Activated CD4-positive, alpha-beta T cell treated with anti-CD3 and anti-CD28 coated beads, Interleukin-2, Interleukin-4, amounts not matched to agents 100 ng/mL and 50 ng/mL, durations not matched to agents 16 hours and 8 hours (primary cell): Measurements from ENCODE around the gene BCLAF3.

Experiments used
- DNase-seq: peaks from one replicate; pipeline ENCODE4 v3.0.0-alpha.2; 2020; ENCODE audit warnings: low spot score

Gene BCLAF3

DNA sequence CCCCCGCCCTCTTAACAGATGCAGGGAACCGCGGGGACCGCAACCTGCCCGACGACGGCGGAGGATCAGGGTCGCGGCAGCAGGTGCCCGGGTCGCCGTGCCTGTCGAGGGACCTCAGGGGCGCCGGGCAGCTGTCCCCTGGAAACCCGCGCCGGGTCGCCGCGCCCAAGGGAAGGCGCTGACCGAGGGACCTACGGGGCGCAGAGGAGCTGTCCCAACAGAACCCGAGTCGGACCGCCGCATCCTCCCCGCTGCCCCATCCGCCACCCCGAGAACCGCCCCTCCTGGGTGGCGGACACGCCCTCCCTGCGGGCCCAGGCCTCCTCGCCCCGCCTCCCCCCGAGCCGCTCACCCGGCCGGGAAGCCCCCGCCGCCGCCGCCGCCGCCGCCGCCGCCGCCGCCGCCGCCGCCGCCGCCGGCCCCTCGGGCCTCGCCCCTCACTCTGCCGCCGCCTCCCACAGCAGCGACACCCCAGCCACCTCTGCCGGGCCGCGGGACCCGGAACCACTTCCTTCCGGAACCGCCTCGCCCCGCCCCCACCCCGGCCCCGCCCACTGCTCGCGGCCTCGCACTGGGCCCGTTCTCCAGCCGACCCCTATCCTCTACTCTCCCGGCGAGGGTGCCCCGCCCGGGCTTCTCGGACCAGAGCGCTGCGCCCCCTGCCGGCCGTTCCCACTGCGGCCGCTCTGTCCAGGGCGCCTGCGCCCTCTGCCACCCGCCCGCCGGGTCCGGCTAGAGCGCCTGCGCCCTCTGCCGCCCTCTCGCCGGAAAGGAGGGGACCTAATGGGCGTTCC lies at the start of gene BCLAF3:
Gene BCLAF3, minus strand, starts transcription at position 506 of the 794 bp plus-strand sequence. CDS start 20,797 bp downstream, outside the sequence.
- peak; percentile 90 for DNase-seq

DNA sequence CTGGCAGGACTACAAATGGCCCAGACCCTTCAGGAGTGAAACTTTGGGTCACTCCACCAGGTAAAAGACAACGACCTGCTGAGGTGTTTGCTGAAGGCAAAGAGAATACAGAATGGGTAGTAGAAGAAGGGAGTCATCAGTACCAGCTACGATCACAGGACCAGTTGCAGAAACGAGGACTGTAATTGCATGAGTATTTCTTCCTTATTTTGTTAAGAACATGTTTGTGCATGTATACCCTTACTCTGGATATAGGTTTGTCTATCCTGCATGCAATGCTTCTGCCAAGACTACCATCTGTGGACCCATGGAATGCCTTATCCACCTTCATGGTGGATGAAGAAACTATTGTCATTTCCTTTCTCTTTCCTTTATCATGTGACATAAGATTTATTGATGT lies 48.1 kb upstream of the BCLAF3 start:
- DNase-seq = no peak

- DNase-seq = no peak
These were observed 46.3 kb upstream of the BCLAF3 start for GRCh38 chrX:20037186-20037585.

DNA sequence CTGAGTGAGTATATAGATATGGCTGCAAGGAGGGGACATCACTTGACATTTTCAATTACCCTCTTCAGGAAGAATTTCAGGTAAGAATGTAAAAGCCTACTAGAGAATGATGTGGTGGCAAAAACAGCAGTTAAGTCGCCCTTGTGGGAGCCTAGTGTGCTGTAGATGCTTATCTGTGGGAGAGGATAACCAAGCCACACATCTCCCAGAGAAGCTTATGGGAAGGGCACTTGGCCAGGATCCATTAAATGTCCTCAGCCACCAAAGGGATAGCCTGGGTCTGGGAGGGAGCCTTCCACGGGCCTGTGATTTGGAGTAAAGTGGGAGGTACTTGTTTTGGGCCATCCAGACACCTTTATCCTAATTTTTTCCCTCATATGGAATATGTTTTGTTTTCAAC lies 41.3 kb upstream of the BCLAF3 start:
- DNase-seq = no peak

DNA sequence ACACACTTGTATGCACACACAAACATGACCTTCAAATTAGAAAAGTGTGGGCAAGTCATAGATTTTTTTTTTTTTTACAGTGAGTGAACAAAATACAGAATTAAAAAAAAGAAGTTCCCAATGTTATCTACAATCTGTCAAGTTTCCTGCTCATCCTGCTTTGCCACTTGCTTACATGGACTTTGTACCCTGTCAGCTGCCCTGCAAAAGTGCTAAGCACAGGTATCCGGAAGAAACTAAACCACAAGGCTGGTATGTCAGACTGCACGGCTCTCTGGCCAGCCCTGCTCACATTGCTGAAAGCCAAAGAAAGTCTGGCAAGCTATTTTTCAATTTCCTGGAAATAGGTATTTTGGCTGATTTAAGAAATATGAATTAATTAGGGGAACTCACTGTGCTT lies 38.9 kb upstream of the BCLAF3 start:
- no peak for DNase-seq

- no peak for DNase-seq
These were observed 37.7 kb upstream of the BCLAF3 start for GRCh38 chrX:20028588-20028987.

- DNase-seq = no peak
These were observed 35.4 kb upstream of the BCLAF3 start for GRCh38 chrX:20026278-20026677.

DNA sequence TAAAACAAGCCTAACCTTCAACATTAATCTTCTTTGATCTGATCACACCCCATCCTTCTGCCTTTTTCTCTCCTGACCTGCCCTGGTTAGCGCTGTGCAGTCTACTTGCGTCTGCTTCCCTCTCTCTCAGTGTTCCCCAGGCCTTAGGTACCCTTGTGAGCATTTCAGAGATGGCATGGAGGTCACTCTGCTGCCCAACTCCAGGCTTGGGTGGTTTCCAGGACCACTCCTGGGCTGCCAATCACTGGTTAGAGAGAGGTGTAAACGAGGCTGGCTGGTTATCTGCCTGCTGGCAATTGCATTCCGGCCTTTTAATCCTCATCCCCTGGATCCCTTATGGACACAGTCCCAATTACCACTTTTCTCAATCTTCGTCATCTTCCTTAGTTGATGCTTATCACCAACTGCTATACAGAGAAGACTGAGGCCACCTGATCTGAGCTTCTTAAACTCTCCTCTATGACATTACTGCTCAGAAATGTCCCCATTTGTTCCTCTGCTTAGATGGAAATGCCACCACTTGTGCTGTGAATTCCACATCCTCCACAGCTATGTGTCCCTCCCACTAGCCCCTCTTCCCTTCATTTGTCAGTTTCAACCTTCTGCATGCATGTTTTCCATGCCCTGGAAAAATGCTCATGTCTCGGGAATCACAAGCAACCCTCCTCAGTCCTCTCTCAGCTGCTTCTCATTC lies 29.0 kb upstream of the BCLAF3 start:
- DNase-seq = no peak

DNA sequence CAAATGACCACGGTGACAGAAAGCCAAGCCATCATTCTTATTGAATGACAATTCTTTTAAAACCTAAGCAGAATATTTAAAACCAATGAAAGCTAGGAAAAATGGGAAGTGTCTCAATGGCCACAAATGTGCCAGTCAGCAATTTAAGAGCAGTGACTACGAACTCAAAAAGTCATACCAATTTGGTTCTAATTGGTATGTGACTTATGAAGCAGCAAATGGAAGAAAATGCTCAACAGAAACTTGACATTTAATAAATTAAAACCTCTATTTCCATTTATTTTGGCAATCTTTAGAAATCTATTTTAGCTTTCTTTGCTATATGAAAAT lies 25.7 kb upstream of the BCLAF3 start:
- no peak for DNase-seq

- no peak for DNase-seq
These were observed 25.2 kb upstream of the BCLAF3 start for GRCh38 chrX:20015945-20016615.

GRCh38 chrX:20015422-20015821 lies 24.6 kb upstream of the BCLAF3 start:
- DNase-seq = no peak

GRCh38 chrX:20011608-20012007 lies 20.7 kb upstream of the BCLAF3 start:
- no peak for DNase-seq

GRCh38 chrX:20007962-20008622 lies 17.2 kb upstream of the BCLAF3 start:
- no peak for DNase-seq

GRCh38 chrX:20005883-20006282 lies 15.0 kb upstream of the BCLAF3 start:
- no peak for DNase-seq

GRCh38 chrX:20001588-20001987 lies 10.7 kb upstream of the BCLAF3 start:
- DNase-seq = no peak

DNA sequence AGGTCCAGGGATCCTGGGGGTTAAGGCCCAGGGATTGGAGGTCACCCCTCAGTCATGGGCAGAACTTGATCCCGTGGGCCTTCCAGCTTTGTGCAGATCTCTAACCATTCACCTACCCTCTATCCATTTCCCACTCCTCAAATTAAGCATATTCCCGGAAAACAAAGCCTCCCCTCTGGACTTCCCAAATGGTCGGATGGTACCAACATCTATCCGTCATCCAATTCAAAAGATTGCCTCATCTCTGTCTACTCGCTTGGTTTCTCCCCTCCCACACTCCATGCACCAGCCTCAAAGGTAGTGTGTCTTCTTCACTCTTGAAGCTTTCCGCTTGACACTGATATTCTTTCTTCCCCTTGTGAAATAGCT lies 473 bp upstream of the BCLAF3 start:
- no peak for DNase-seq

GRCh38 chrX:19990151-19990555 lies 708 bp downstream of the BCLAF3 start:
- DNase-seq = peak; percentile 8

GRCh38 chrX:19987856-19988255 lies 3.0 kb downstream of the BCLAF3 start:
- DNase-seq = no peak

DNA sequence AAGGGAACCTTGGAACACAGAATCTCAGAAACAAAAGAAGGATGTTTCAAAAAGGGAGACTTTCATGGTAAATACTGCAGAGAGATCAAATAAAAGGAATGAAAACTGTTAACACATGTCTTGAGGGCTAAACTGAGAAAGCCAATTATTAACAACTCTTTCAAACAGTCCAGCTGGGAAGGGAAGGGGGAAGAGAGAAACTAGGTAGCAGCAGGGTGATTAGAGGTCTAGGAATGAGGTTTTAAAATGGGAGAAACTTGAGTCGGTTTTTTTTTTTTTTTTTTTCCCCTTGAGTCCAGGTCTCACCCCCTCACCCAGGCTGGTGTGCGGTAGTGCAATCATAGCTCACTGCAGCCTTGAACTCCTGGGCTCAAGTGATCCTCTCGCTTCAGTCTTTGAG lies 4.3 kb downstream of the BCLAF3 start:
- no peak for DNase-seq

DNA sequence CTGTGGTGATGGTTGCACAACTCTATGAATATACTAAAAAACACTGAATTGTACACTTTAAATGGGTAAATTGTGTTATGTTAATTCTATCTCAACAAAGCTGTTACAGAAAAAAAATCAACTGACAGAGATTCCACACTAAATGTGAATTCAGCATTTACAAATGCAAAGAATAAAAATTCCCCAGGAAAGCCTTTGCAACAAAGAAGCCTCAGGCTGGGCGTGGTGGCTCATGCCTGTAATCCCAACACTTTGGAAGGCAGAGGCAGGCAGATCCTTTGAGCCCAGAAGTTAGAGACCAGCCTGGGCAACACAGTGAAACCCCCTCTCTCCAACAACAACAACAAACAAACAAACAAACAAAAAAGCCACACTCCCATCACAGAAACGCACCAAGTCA lies 8.9 kb downstream of the BCLAF3 start:
- DNase-seq = no peak

DNA sequence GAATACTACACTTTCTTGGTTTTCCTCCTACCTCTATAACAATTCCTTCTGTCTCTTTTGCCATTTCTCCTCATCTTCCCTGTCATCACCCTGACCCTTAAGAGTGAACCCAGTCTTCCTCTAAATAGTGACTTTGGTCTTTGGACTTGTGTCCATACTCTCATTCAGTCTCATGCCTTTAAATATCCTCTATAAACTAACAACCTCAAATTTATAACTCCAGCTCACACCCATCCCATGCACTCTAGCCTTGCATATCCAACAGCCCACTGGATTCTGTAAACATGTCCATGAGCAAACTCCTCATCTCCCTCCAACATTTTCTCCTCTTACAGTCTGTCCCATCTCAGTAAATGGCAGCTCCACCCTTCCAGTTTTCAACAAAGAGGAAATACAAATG lies 15.0 kb downstream of the BCLAF3 start:
- no peak for DNase-seq

DNA sequence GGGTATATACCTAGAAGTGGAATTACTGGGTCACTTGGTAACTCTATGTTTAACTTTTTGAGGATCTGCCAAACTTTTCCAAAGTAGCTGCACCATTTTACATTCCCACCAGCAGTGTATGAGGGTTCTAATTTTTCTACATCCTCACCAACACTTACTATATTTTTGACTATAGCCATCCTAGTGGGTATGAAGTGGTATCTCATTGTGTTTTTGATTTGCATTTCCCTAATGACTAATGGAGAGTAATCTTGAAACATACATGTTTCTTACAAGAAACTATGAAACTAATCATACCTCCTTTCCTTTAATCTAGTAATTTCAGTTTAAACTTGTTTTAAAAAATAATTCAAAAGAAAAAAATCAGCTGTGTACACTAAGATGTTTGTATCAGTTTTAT lies 17.9 kb downstream of the BCLAF3 start:
- peak; percentile 6 for DNase-seq

DNA sequence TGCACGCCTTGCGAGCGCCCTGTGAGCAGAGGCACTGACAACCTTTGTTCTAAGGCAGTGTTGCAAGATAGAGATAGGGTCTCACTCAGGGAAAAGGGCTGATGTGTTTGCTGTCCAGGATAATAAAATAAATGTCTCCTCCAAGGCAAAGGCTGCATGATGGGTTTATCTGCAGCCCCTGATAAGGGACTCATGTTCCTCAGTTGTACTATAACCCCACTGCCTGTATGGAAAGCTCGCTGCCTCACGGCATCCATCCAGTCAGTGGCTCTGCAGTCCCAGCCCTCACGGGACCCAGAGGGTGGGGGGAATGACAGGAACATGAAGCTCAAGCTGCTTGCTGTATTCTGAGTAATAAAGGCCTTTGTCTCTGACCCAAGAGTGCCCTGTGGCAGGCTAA lies 22.6 kb downstream of the BCLAF3 start:
- no peak for DNase-seq
